Measurements from ENCODE around the gene CDK3.

DNA sequence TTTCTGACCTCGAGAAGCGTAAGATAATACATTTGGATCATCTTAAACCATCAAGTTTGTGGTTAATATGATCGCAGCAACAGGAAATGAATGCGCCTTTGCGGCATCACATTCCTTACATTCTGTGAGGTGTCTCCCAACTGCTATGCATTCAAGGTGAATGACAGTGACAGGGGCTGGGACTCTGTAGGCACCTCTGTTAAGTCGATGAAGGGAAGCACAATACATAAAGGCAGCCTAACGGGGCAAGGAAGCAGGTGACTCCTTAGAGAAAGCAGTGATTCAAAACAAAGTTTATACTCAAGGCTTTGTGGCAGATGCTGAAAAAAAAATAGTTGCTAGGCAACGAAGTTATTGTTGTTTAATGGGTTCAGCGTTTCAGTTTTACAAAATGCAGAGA, 48.1 kb downstream of the CDK3 start:
- TF ChIP-seq POLR2A (IDR thresholded peaks at IDR 0.05; ENCODE audit: low read length) (no peak), GATA1 (IDR thresholded peaks at IDR 0.05; ENCODE audit: low read depth, low read length) (no peak)

All from erythroblast (primary cell).